Thoracic aorta (tissue), 2 donors: ENCODE data around the gene ZNF524. TPM values are rescaled to one million over a fixed set of nuclear protein-coding genes. Genes with fewer than 3 reads are reported as not detected.

Experiments used
- ATAC-seq: fragments of 150-250 bp; one replicate; pipeline ENCODE4 v1.8.0; 2017; ENCODE audit warnings: low read depth; ENCODE audit not compliant: insufficient number of reproducible peaks, low FRiP score
- DNase-seq: peaks from one replicate; pipeline ENCODE4 v3.0.0-alpha.2; 2020; ENCODE audit warnings: low spot score
- H3K27ac ChIP-seq, 2 donors: fragments of 200-600 bp; sonication (generic); 1 replicate in 1 of 2; 2 replicates in 1 of 2; pipeline ENCODE4 v1.5.1; 2016; ENCODE audit warnings: mild to moderate bottlenecking in 2 of 2, moderate library complexity in 2 of 2
- H3K27me3 ChIP-seq: fragments of 200-600 bp; sonication (generic); replicated peaks from 2 replicates; pipeline ENCODE4 v1.6.0; 2016; ENCODE audit warnings: mild to moderate bottlenecking; ENCODE audit not compliant: insufficient read depth
- H3K36me3 ChIP-seq: fragments of 200-600 bp; sonication (generic); one replicate; pipeline ENCODE4 v1.5.1; 2016
- H3K4me1 ChIP-seq, 2 donors: fragments of 200-600 bp; sonication (generic); 1 replicate in 1 of 2; 2 replicates in 1 of 2; pipeline versions ENCODE4 v1.5.1 to v1.6.0; 2016; ENCODE audit warnings: low read depth in 2 of 2, mild to moderate bottlenecking in 1 of 2; ENCODE audit not compliant: control insufficient read depth in 1 of 2
- H3K4me3 ChIP-seq: fragments of 200-600 bp; sonication (generic); 2 replicates; pipeline ENCODE4 v1.5.1; 2016; ENCODE audit warnings: mild to moderate bottlenecking
- H3K9me3 ChIP-seq: fragments of 200-600 bp; sonication (generic); 2 replicates; pipeline ENCODE4 v1.5.1; 2016
- total RNA-seq, 2 donors: library from RNA; depleted of rRNA; stranded (reverse); fragments of >200 nt; gene quantifications; one replicate each; pipeline versions ENCODE4 v1.1.0 to v1.2.3, GENCODE V29; 2016
- TF ChIP-seq, protein P1 (sequence below): fragments of 200-600 bp; sonication (generic); IDR thresholded peaks from one replicate; pipeline ENCODE4 v1.5.1; 2019; ENCODE audit warnings: antibody characterized with exemption

The ZNF524 gene
- total RNA-seq, 2 donors from 2014 or later: 21.7 to 26.4 TPM

DNA sequence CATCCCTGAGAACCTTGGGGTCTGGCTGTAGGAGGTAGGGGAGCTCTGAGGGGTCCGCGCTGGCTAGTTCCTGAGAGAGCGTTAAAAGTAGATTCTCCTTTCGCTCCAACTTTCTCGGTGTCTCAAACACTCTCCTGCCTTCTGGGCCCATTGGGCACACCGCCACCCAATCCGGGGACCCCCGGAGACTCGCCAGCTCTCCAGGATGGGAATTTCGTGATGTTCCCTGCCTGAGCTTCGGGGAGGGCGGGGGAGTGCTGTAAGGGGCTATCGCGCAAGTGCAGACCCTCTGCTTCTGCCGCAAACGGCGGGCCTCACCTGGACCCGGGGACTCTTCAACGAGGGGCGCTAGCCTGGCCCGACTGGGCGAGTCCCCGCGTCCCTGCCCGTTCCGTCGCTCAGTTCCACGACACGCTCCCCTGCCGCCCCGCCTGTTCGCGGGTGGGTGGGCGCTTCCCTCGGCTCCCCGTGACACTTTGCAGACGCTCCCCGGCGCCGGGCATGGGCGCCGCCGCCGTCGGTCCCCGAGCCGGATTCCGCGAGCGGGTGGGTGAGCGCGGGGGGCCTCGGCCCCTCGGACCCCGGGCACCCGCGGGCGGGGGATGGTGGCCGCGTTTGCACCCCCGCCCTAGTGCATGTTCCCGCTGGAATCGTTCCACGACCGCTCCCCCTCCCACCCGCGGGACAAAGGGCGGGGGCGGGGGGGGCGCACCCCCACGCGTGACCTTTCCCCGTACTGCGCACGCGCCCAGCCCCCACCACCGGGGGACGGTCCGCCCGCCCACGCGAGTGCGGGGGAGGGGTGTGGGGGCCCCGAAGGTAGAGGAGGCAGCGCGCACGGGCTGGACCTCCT is 47.9 kb downstream of the ZNF524 start, which contains the start of gene CCDC106:
TSS of gene CCDC106 (plus strand) at position 481 of the 853 bp plus-strand sequence. CDS start 835 bp downstream, outside the sequence.
- Histone ChIP-seq H3K4me1 (peaks cover 32 to 47% of the 10 kb centered on the region in 2 donors), H3K9me3 (no peaks in the 10 kb centered on the region), H3K36me3 (peaks cover 6% of the 10 kb centered on the region), H3K4me3 (peak within 1 kb of the TSS; percentile 96), H3K27me3 (no peaks in the 10 kb centered on the region), H3K27ac (peak within 1 kb of the TSS; percentile 42 to 77)
- DNase-seq (no peak), ATAC-seq (no peak)
- TF ChIP-seq, protein P1, sequence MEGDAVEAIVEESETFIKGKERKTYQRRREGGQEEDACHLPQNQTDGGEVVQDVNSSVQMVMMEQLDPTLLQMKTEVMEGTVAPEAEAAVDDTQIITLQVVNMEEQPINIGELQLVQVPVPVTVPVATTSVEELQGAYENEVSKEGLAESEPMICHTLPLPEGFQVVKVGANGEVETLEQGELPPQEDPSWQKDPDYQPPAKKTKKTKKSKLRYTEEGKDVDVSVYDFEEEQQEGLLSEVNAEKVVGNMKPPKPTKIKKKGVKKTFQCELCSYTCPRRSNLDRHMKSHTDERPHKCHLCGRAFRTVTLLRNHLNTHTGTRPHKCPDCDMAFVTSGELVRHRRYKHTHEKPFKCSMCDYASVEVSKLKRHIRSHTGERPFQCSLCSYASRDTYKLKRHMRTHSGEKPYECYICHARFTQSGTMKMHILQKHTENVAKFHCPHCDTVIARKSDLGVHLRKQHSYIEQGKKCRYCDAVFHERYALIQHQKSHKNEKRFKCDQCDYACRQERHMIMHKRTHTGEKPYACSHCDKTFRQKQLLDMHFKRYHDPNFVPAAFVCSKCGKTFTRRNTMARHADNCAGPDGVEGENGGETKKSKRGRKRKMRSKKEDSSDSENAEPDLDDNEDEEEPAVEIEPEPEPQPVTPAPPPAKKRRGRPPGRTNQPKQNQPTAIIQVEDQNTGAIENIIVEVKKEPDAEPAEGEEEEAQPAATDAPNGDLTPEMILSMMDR: no peak

DNA sequence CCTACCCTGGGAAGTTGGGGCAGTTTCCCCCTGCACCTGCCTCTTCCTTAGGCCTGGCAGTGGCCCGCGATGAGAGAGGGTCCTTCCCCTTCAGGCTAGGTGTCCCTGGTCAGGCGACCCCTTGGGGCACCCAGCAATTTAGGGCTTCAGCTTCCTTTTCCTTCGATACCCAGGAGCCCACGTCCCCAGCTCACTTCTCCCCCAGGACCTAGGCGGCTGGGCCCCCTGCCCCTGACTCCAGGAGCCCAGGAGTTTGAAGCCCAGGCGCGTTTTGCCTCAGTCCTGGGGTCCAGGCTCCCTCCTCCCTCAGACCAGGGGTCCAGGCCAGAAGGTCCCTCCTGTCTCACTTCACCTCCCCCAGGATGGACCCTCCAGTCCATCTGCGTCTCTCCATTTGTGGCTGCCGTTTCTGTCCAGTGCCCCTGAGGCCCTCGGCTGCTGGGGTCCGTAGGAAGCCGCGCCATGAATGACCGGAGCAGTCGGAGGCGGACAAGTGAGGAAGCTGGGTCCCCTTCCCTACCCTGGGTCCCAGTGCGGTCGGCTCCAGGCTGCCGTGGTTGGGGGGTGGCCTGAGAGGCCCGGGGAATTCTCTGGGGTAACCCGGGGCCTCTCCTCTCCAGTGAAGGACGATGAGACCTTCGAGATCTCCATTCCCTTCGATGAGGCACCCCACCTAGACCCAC is 48.6 kb downstream of the ZNF524 start:
- ATAC-seq (no peak), DNase-seq (no peak)
- peak overlapping the region; percentile 42 to 77 for H3K27ac ChIP-seq
- H3K4me1 ChIP-seq: peaks cover 31 to 47% of the 10 kb centered on the region in 2 donors
- TF ChIP-seq, protein P1: no peak
- peak overlapping the region; percentile 96 for H3K4me3 ChIP-seq
- no peaks in the 10 kb centered on the region for H3K9me3 ChIP-seq
- no peaks in the 10 kb centered on the region for H3K27me3 ChIP-seq
- H3K36me3 ChIP-seq: peaks cover 6% of the 10 kb centered on the region

DNA sequence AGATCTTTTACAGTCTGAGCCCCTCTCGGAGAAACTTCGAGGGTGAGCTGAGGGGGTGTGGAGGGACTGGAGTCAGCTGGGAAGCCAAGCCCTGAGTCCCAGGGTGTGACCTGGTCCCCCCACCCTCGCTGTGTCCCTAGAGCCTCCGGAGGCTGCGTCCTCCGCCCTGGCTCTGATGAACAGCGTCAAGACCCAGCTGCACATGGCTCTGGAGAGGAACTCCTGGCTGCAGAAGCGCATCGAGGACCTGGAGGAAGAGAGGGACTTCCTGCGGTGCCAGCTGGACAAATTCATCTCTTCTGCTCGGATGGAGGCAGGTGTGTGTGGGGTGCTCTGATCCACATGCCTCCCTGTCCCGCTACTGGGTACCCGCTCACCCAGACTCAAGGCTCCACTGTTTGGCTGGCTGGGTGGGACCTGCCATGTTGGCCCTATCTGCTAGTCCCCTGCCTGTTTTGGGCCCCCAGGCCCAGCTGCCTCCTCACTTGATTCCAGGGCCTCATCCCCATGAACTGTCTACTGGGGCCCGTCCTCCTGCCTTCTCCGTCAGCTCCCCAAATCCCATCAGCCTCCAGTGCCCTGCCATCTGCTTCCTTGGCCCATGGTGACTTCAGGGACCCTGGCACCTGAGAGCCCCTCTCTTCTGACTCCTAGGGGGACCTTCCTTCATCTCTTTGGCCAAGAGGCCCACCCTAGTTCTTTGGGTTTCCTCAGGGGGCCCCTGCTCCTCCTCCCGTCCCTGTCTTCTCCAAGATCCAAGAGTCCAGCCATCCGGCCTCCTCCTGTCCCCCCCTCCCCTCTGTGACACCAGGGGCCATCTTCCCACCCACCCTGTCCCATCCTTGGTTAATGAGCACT is 49.4 kb downstream of the ZNF524 start:
- DNase-seq: no peak
- Histone ChIP-seq H3K9me3 (no peaks in the 10 kb centered on the region), H3K4me3 (peak overlapping the region; percentile 96), H3K36me3 (peaks cover 6% of the 10 kb centered on the region), H3K27me3 (no peaks in the 10 kb centered on the region), H3K27ac (peak overlapping the region; percentile 42 to 77), H3K4me1 (peaks cover 26 to 40% of the 10 kb centered on the region in 2 donors)
- TF ChIP-seq, protein P1: no peak
- no peak for ATAC-seq

DNA sequence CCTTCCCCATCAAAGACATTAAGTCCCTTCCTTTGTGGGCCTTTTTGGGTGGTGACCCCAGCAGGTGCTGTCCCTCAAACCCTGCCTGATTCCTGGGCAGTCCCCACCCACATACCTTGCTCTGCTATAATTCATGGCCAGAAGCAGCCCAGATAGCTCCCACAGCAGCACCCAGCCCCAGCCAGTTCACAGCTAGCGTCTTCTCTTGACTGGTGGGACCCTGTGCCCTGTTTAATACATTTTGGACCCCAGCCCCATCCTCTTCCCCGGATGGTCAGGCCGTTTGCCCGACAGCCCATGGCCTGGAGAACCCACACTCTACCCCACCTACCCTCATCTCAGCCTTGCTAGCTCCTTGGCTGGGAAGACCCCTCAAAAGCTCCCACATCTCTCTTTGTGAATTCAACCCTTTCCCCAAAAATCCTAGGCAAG is 50.1 kb downstream of the ZNF524 start:
- DNase-seq: no peak
- Histone ChIP-seq H3K36me3 (peaks cover 4% of the 10 kb centered on the region), H3K27ac (no peak overlapping the region), H3K4me1 (peaks cover 23 to 33% of the 10 kb centered on the region in 2 donors), H3K9me3 (no peaks in the 10 kb centered on the region), H3K27me3 (no peaks in the 10 kb centered on the region), H3K4me3 (no peak overlapping the region)
- TF ChIP-seq, protein P1: no peak
- ATAC-seq: no peak
